Psoas muscle (tissue), 8 donors: ENCODE results near the gene MTCL1. TPM values are rescaled to one million over a fixed set of nuclear protein-coding genes. Genes with fewer than 3 reads are reported as not detected.

Experiments
- ATAC-seq, 4 donors: fragments of 200-7000 bp; cut with Tn5 transposase; one replicate each; pipeline ENCODE4 v1.9.1; 2020; ENCODE audit warnings: moderate library complexity in 3 of 4, mild to moderate bottlenecking in 2 of 4
- DNase-seq, 2 donors: peaks; one replicate each; pipeline ENCODE4 v3.0.0-alpha.2; 2020
- H3K27ac ChIP-seq: fragments of 200-600 bp; one replicate; pipeline ENCODE4 v1.8.0; 2022
- H3K27me3 ChIP-seq, 3 donors: fragments of 200-600 bp in 1 of 3; one replicate each; pipeline versions ENCODE4 v1.6.1 to v1.8.0; 2013 to 2022; ENCODE audit warnings: low read length in 2 of 3, mild to moderate bottlenecking in 2 of 3, moderate library complexity in 1 of 3; ENCODE audit not compliant: insufficient read depth in 3 of 3
- H3K36me3 ChIP-seq, 2 donors: fragments of 200-600 bp in 1 of 2; one replicate each; pipeline versions ENCODE4 v1.6.1 to v1.8.0; 2013 to 2022; ENCODE audit warnings: low read depth in 1 of 2, mild to moderate bottlenecking in 1 of 2, moderate library complexity in 1 of 2; ENCODE audit not compliant: insufficient read depth in 1 of 2
- H3K4me1 ChIP-seq: fragments of 200-600 bp; one replicate; pipeline ENCODE4 v1.8.0; 2022
- H3K4me3 ChIP-seq: fragments of 200-600 bp; one replicate; pipeline ENCODE4 v1.8.0; 2022; ENCODE audit warnings: mild to moderate bottlenecking
- H3K9me3 ChIP-seq: fragments of 200-600 bp; one replicate; pipeline ENCODE4 v1.8.0; 2022
- CTCF ChIP-seq: fragments of 200-600 bp; IDR thresholded peaks from one replicate; pipeline ENCODE4 v1.8.0; 2022; ENCODE audit warnings: antibody characterized with exemption
- WGBS, 3 donors: extraction: QIAGEN DNeasy Blood & Tissue Kit; methylation state at CpG; one replicate each; pipeline versions ENCODE4 v1.1.6 to v1.1.7; 2013; 5-methylcytosine and 5-hydroxymethylcytosine counted together
- intact Hi-C, 2 donors: fragments of 100-400 bp; cut with DNase I; formaldehyde crosslinking; loops; one replicate each; pipeline versions ENCODE4 v1.11.0 to v1.14.2; 2022
- polyA plus RNA-seq, 3 donors: library from polyadenylated mRNA; stranded (reverse); fragments of 200-250 nt; gene quantifications; one replicate each; pipeline ENCODE4 v1.2.3, GENCODE V29; 2013
- total RNA-seq, 4 donors: library from RNA; stranded (reverse); fragmentation: NEBNext Ultra II Directional in 2 of 4; extraction: Animal tissue kit (Norgen Biotek cat#: 25700) in 2 of 4; gene quantifications; one replicate each; pipeline versions ENCODE4 v1.2.1 to v1.2.4, GENCODE V29; 2021 to 2023
- donor health status: healthy with polysubstance abuse.
- donor health status: DM: no; HTN: no; CAD: no; lungs with moderate emphysema.
- donor health status: Bipolar disorder and iron deficiency.
- donor health status: healthy.
- donor health status: DM: yes; HTN: yes; CAD: no.
- donor health status: DM: no; HTN: no; CAD: no.
- donor health status: DM: no; HTN: no; CAD: no.
- donor health status: DM: yes; HTN: yes; CAD: no.

MTCL1 gene
- total and polyA plus RNA-seq, 7 donors: 1.3 to 5.3 (median 3.0) TPM

- DNase-seq (no peak), ATAC-seq (no peak)
- Histone ChIP-seq H3K4me3 (no peak overlapping the region), H3K4me1 (peaks cover 7% of the 10 kb centered on the region), H3K9me3 (peaks cover 8% of the 10 kb centered on the region), H3K27me3 (no peaks in the 10 kb centered on the region), H3K27ac (no peak overlapping the region), H3K36me3 (no peaks in the 10 kb centered on the region)
- intact Hi-C loops: no loop called here
- no peak for TF ChIP-seq CTCF
- WGBS, 3 donors: 75 to 84% (median 79%) methylated on average over 2 of the region's 2 CpGs
Observed at GRCh38 chr18:8851659-8852058, 146.3 kb downstream of the MTCL1 start.

- Histone ChIP-seq H3K27ac (no peak overlapping the region), H3K36me3 (no peaks in the 10 kb centered on the region), H3K27me3 (no peaks in the 10 kb centered on the region), H3K9me3 (peaks cover 8% of the 10 kb centered on the region), H3K4me1 (no peaks in the 10 kb centered on the region), H3K4me3 (no peak overlapping the region)
- WGBS, 3 donors: 47 to 63% (median 54%) methylated on average over 4 of the region's 4 CpGs
- DNase-seq (no peak), ATAC-seq (no peak)
- intact Hi-C loops: no loop called here
- no peak for TF ChIP-seq CTCF
Observed at GRCh38 chr18:8854550-8854949, 149.2 kb downstream of the MTCL1 start.

GRCh38 chr18:8854962-8855361 is 149.6 kb downstream of the MTCL1 start:
- no peaks in the 10 kb centered on the region for H3K36me3 ChIP-seq
- no peak for TF ChIP-seq CTCF
- DNase-seq (no peak), ATAC-seq (no peak)
- H3K27me3 ChIP-seq: no peaks in the 10 kb centered on the region
- intact Hi-C loops: no loop called here
- WGBS, 3 donors: 27 to 52% (median 33%) methylated on average over 2 of the region's 2 CpGs
- H3K9me3 ChIP-seq: peaks cover 7% of the 10 kb centered on the region
- H3K4me3 ChIP-seq: no peak overlapping the region
- H3K4me1 ChIP-seq: no peaks in the 10 kb centered on the region
- no peak overlapping the region for H3K27ac ChIP-seq

- TF ChIP-seq CTCF: no peak
- no peak overlapping the region for H3K4me3 ChIP-seq
- WGBS, 3 donors: 88 to 92% (median 88%) methylated on average over 8 of the region's 8 CpGs
- no peaks in the 10 kb centered on the region for H3K9me3 ChIP-seq
- intact Hi-C loops: no loop called here
- ATAC-seq (no peak), DNase-seq (no peak)
- H3K36me3 ChIP-seq: no peaks in the 10 kb centered on the region
- no peak overlapping the region for H3K27ac ChIP-seq
- H3K4me1 ChIP-seq: no peaks in the 10 kb centered on the region
- no peaks in the 10 kb centered on the region for H3K27me3 ChIP-seq
Observed at GRCh38 chr18:8856212-8856611, 150.9 kb downstream of the MTCL1 start.

GRCh38 chr18:8856769-8857393 is 151.5 kb downstream of the MTCL1 start:
- no peaks in the 10 kb centered on the region for H3K36me3 ChIP-seq
- no peak overlapping the region for H3K27ac ChIP-seq
- H3K4me1 ChIP-seq: no peaks in the 10 kb centered on the region
- WGBS, 3 donors: 91 to 94% (median 93%) methylated on average over 24 to 34 of the region's 34 CpGs
- DNase-seq: no peak
- H3K4me3 ChIP-seq: no peak overlapping the region
- no peak for TF ChIP-seq CTCF
- no peak for ATAC-seq
- no peaks in the 10 kb centered on the region for H3K27me3 ChIP-seq
- H3K9me3 ChIP-seq: no peaks in the 10 kb centered on the region
- intact Hi-C loops: no loop called here
